ENCODE data around the gene CLNK. TPM values are rescaled to one million over a fixed set of nuclear protein-coding genes. Genes with fewer than 3 reads are reported as not detected.

Gene CLNK
- total and polyA plus RNA-seq, 2 of the 8 experiments (the other 6 are each of a cell fraction or from before 2014, with no cell fraction given), result not detected

- H3K56ac ChIP-seq (replicated peaks; ENCODE audit: insufficient read length, low read depth, low read length), result no peak overlapping the region
- no peak overlapping the region for H3K27ac ChIP-seq (ENCODE audit: low read depth, low read length)
Measured at GRCh38 chr4:10703156-10703555, 18.6 kb upstream of the CLNK start.

More at GRCh38 chr4:10703156-10703555, 18.6 kb upstream of the CLNK start:
- no peak overlapping the region for H3K4me2 ChIP-seq (ENCODE audit: insufficient read depth in 1 of 2, low read depth in 2 of 2, low read length in 2 of 2)
- no peaks in the 10 kb centered on the region for H3K27me3 ChIP-seq (replicated peaks in 1 of 4; ENCODE audit: control insufficient read depth in 3 of 4, extremely low read depth in 1 of 4, insufficient read depth in 3 of 4, low read length in 3 of 4)
- no peaks in the 10 kb centered on the region for H4K20me1 ChIP-seq (replicated peaks in 1 of 2; ENCODE audit: control insufficient read depth in 1 of 2, insufficient read depth in 2 of 2, low read length in 2 of 2)
- no peak overlapping the region for H2BK5ac ChIP-seq (ENCODE audit: low read depth, low read length)
- no peak overlapping the region for H4K91ac ChIP-seq (replicated peaks; ENCODE audit: insufficient read length, low read length)
- 87% methylated on average over 5 of the region's 5 CpGs; no CpG with 5 or more reads in 1 of the 2 experiments for WGBS, 2 experiments (ENCODE audit: extremely low coverage in 1 of 2, insufficient coverage in 1 of 2, insufficient read length in 1 of 2, insufficient replicate concordance in 2 of 2, low coverage in 1 of 2, low lambda C conversion rate in 2 of 2, missing lambda C conversion rate in 1 of 2)
- no peak for TF ChIP-seq RFX5 (IDR thresholded peaks at IDR 0.05; ENCODE audit: borderline replicate concordance, low read depth, low read length)
- H3K14ac ChIP-seq (ENCODE audit: insufficient read length), result no peak overlapping the region
- H2BK120ac ChIP-seq (replicated peaks; ENCODE audit: low read depth, low read length), result no peak overlapping the region
- H3K9ac ChIP-seq (replicated peaks in 1 of 4; ENCODE audit: extremely low read depth in 1 of 4, low read depth in 3 of 4, low read length in 3 of 4), result no peak overlapping the region
- no peak overlapping the region for H4K5ac ChIP-seq (ENCODE audit: insufficient read length, low read depth, low read length)
- ChIA-PET POLR2A (ENCODE audit: partially characterized antibody) (no interaction called here), CTCF (ENCODE audit: partially characterized antibody) (interaction anchor here (0.9 kb wide), 1 partner anchor 80 kb away, joined by 3 read pairs; no protein-coding TSS in a partner anchor)
- H3K9me3 ChIP-seq (ENCODE audit: insufficient read depth in 2 of 2, low read depth in 1 of 2, low read length in 1 of 2), result no peaks in the 10 kb centered on the region
- H3K4ac ChIP-seq (replicated peaks; ENCODE audit: insufficient read length, low read depth, low read length), result no peak overlapping the region
- H3K23ac ChIP-seq (ENCODE audit: insufficient read length), result no peak overlapping the region
- no peak overlapping the region for H4K8ac ChIP-seq (ENCODE audit: extremely low read depth, insufficient read depth, low read length)
- DNase-seq (ENCODE audit: low read depth in 1 of 2, low spot score in 2 of 2), result no peak
- no peak overlapping the region for H3K4me3 ChIP-seq (ENCODE audit: extremely low read depth in 1 of 4, insufficient read depth in 2 of 4, low read depth in 3 of 4, low read length in 4 of 4)
- H2AK5ac ChIP-seq (ENCODE audit: low read depth, low read length), result no peak overlapping the region
- no peak for FAIRE-seq
- no peaks in the 10 kb centered on the region; a peak in 1 of 7 replicates for H3K4me1 ChIP-seq (replicated peaks in 1 of 4; ENCODE audit: control insufficient read depth in 3 of 4, insufficient read depth in 4 of 4, low read length in 3 of 4)
- H2BK20ac ChIP-seq (ENCODE audit: low read length), result no peak overlapping the region
- no peak overlapping the region for H2BK15ac ChIP-seq (ENCODE audit: low read length)
- H3K23me2 ChIP-seq (ENCODE audit: low read depth, low read length), result no peaks in the 10 kb centered on the region; the same call in 1 of the 2 replicates
- H3K79me2 ChIP-seq (ENCODE audit: control insufficient read depth in 1 of 2, insufficient read depth in 2 of 2, low read length in 2 of 2), result no peaks in the 10 kb centered on the region
- no peak overlapping the region for H2BK12ac ChIP-seq (ENCODE audit: low read depth, low read length)
- no peaks in the 10 kb centered on the region for H3K79me1 ChIP-seq (ENCODE audit: low read depth, low read length)
- H2AFZ ChIP-seq (ENCODE audit: low read length), result no peak overlapping the region
- no peak overlapping the region for H3K18ac ChIP-seq (ENCODE audit: extremely low read depth, low read length)
- no peaks in the 10 kb centered on the region for H3K36me3 ChIP-seq (ENCODE audit: control insufficient read depth in 2 of 4, insufficient read depth in 4 of 4, low read length in 3 of 4)
